Suprapubic skin (tissue), 4 donors: ENCODE data around the gene SLC2A9.

Experiments
- CTCF ChIP-seq, 2 donors: fragments of 200-600 bp in 1 of 2; fragments of 450-650 bp in 1 of 2; sonication (generic) in 1 of 2; IDR thresholded peaks; one replicate each; pipeline ENCODE4 v1.5.1; 2016 to 2019; ENCODE audit warnings: antibody characterized with exemption in 2 of 2, mild to moderate bottlenecking in 1 of 2, moderate library complexity in 1 of 2
- POLR2A ChIP-seq, 2 donors: fragments of 450-650 bp; IDR thresholded peaks; one replicate each; pipeline ENCODE4 v1.6.1; 2017; ENCODE audit warnings: antibody characterized with exemption in 2 of 2, mild to moderate bottlenecking in 2 of 2, moderate library complexity in 2 of 2
- POLR2AphosphoS5 ChIP-seq, 3 donors: sonication (generic); formaldehyde crosslinking; IDR thresholded peaks; one replicate each; pipeline ENCODE4 v1.6.1; 2017; ENCODE audit warnings: antibody characterized with exemption in 3 of 3

- TF ChIP-seq POLR2AphosphoS5 (IDR thresholded peaks at IDR 0.05), result no peak
- no peak for TF ChIP-seq CTCF (IDR thresholded peaks at IDR 0.05)
- TF ChIP-seq POLR2A (IDR thresholded peaks at IDR 0.05), result no peak
These were observed 96.5 kb downstream of the SLC2A9 start for GRCh38 chr4:9924750-9925149.
